SW480 (cell line): ENCODE data around the gene KRTAP13-1.
A peak's percentile ranks its signal among the peaks of the same experiment; 100 is the strongest.

ENCODE experiments used
- DNase-seq: peaks from one replicate; pipeline ENCODE4 v3.0.0-alpha.2; 2016; ENCODE audit warnings: low spot score

KRTAP13-1 gene

GRCh38 chr21:30395731-30396130 is at the start of gene KRTAP13-1:
Gene KRTAP13-1 (plus strand): TSS chr21:30396031. CDS start chr21:30396087, 56 bp downstream.
- no peak for DNase-seq

DNA sequence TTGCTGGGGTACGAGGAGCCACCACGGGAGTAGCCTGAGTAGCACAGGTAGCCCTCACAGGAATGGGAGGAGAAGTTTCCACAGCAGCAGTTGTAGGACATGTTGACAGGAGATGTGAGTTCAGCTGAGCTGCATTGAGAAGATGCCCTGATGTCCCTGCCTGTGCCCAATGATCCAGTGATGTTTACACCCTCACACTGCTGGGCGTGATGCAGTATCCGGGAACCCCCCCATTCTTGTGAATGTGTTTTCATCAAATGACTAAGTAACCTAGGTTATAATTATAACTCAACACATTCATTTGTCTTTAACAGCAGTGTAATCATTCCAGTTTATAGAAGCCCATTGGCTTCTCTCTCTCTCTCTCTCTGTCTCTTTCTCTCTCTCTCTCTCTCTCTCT is 47.3 kb upstream of the KRTAP13-1 start, which contains the start of gene KRTAP23-1:
Gene KRTAP23-1, minus strand, starts transcription at position 101 of the 400 bp plus-strand sequence. Its CDS starts 0 bp downstream, at position 101.
- no peak for DNase-seq

DNA sequence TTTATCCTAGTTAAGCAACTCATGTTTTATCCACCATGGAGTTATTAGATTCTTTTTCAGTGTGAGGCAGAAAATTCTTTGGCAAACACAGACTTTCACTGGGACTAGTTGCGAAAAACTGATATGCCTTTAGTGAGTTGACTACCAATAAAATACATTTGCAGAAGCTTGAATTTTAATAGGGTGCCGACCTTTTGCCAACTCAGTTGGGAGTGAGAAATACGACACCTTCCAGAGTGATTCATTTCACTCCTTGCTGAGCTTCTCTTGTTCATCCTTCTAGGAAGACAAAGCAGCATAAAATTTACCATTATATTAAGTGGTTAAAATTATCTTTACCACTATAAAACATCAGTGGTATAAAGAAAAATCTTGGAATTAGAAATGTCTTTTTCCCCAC is 46.3 kb upstream of the KRTAP13-1 start:
- DNase-seq, result no peak

GRCh38 chr21:30351534-30351933 is 44.3 kb upstream of the KRTAP13-1 start:
- DNase-seq, result no peak

DNA sequence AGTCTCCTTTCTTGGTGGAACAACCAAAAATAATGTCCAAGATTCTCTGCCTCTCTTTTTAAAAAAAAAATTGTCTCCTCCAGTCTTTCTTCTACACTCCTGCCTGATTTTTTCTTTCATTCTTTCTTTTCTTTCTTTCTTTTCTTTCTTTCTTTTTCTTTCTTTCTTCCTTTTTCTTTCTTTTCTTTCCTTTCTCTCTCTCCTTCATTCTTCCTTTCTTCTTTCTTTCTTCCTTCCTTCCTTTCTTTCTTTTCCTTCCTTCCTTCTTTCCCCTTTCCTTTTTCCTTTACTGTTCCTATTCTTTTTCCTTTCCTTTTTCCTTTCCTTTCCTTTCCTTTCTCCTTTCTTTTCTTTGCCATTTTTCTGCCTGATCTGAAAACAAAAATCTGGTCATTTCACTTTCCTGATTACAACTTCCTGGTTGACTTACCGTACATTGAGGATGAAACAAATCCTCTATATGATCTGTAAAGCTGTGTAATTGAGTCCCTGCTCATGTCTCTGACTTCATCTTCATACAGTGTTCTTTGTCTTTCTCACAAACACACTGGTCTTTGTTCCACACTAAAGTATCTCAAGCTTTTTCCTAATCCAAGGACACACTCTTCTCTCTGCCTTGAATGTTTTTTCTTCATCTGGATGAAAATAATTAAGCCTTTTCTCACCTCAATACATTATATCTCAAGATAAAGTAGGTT is 41.4 kb upstream of the KRTAP13-1 start:
- DNase-seq, result no peak

- no peak for DNase-seq
Measured at GRCh38 chr21:30355906-30356305, 39.9 kb upstream of the KRTAP13-1 start.

DNA sequence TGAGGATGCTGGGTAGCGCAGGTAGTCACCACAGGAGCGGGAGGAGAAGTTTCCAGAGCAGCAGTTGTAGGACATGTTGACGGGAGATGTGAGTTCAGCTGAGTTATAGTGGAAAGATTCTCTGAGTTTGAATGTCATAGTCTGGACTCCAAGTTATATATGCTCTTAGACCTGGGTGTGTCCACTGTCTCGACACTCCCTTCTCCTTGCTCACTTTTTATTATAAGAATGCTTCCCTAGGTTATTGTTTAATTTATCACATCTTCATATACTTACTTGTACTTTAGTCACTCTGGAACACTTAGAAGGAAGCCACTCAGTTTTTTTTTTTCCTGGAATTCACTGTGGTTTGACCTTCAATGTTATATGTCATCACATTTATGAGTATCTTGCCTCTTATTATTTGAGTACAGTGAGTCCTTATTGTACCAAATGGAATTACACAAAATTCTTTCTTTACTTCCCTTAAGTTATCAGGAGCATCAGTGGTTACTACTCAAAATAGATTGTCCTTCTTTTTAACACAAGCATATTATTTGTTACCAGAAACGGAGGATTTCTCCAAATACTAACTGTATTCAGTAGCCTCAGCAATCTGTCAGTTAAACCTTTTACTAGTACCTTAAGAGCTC is 23.6 kb upstream of the KRTAP13-1 start, which contains the start of gene KRTAP13-2:
Gene KRTAP13-2, minus strand, starts transcription at position 133 of the 632 bp plus-strand sequence. Its CDS starts 58 bp downstream, at position 75.
- DNase-seq, result no peak

DNA sequence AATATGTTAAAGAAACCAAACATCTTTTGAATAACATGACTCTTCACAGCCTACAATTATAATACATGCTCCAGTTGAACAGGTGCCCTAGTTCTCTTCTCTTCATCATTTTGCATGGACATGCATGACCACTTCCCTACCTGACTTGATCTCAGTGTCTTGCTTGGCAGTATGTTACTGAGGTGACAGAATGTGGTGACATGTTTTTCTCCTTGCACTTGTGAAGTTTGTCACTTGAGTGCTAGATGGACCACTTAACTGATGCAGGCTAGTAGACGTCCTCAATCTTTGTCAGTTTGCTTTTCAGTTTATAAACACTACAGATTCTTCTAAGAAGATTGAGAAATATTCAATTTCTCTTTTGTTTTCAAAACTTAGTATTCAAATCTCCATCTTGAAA is 13.6 kb upstream of the KRTAP13-1 start:
- no peak for DNase-seq

- DNase-seq, result no peak
Measured at GRCh38 chr21:30391492-30392025, 4.3 kb upstream of the KRTAP13-1 start.

GRCh38 chr21:30408782-30409494 is 13.1 kb downstream of the KRTAP13-1 start:
- peak; percentile 90 for DNase-seq

DNA sequence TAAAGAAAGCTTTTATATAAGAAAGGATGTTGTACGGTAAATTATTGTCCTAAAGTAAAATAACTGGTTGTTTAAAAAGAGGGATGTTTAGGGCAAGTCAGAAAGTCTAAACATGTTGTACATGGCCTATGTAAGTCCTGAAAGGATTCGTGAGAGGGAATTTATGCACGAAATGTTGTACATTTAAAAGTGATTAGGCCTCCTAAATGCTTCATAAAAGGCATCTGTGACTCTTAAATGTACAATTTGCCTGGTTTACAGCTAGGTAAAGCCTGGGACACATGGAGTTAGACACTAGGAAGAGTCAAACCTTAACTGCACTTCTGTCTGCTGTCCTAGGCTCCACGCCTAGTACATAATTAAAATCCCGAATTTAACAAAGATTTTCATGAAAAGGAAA is 20.2 kb downstream of the KRTAP13-1 start:
- DNase-seq, result no peak

DNA sequence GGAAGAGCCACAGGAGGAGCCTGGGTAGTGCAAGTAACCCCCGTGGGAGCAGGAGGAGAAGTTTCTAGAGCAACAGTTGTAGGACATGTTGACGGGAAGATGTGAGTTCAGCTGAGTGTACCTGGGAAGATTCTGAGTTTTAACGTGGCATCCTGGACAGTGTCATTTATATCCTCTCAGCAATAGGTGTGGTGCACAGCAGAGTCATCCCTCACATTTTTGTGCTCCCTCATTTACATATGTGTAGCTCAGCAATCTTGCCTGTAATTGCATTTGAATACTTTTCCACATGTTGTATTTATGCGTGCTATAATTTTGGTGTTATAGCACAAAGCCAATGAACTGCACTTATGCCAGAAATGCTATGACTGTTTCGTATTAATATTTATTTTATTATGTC is 30.0 kb downstream of the KRTAP13-1 start, which contains the start of gene KRTAP13-3:
Gene KRTAP13-3, minus strand, starts transcription at position 101 of the 400 bp plus-strand sequence. Its CDS starts 14 bp downstream, at position 87.
- DNase-seq, result no peak

DNA sequence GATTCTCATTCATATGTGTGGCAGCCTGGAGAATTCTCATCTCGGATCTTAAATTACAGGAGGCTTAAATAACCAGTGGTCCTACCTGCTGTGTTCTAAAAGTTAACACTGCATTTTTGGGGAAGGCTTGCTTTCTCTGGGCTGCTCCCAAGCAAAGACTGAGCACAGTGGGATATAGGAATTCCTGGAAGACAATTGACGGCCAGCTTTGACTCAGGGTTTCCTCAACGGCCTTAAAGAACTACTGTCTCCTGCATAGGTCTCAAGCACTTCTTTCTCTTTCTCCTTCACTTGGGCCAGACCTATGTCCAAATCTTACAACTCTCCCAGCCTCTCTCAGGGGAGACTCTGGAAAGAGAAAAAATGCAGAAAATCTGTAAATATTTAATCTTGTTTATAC is 30.9 kb downstream of the KRTAP13-1 start:
- no peak for DNase-seq

GRCh38 chr21:30430170-30430655 is 34.4 kb downstream of the KRTAP13-1 start, which contains the start of gene KRTAP13-4:
Gene KRTAP13-4 (plus strand): TSS chr21:30430220. CDS start chr21:30430276, 56 bp downstream.
- no peak for DNase-seq

DNA sequence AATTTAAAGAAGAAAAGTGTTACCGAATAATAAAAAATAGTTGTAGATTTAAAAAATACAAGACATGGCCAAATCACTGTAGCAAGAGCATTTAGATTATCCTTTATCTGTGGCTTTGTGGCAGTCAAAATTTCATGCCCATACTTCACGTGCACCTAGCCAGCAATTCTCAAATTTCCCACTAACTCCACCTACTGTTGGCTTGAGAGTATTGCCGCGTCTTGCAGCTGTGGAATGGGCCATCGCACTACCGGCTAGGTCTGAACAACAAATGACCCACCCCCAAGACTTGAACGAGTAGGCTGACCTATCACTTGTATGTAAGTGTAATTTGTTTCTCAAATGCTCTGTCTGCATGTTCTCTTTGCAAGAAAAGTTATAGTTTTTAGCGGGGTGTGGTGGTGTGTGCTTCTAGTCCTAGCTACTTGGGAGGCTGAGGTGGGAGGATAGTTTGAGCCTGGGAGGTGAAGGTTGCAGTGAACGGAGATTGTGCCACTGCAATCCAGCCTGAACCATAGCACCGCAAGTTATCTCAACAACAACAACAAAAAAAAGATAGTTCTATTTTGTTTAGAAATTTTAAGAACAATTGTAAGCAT is 38.3 kb downstream of the KRTAP13-1 start:
- peak; percentile 40 for DNase-seq

- no peak for DNase-seq
Measured at GRCh38 chr21:30437010-30437565, 41.3 kb downstream of the KRTAP13-1 start.

- DNase-seq, result no peak
Measured at GRCh38 chr21:30439975-30440374, 44.1 kb downstream of the KRTAP13-1 start, which contains the start of gene KRTAP15-1. Gene KRTAP15-1 (plus strand): TSS chr21:30440275. CDS start chr21:30440328, 53 bp downstream.

DNA sequence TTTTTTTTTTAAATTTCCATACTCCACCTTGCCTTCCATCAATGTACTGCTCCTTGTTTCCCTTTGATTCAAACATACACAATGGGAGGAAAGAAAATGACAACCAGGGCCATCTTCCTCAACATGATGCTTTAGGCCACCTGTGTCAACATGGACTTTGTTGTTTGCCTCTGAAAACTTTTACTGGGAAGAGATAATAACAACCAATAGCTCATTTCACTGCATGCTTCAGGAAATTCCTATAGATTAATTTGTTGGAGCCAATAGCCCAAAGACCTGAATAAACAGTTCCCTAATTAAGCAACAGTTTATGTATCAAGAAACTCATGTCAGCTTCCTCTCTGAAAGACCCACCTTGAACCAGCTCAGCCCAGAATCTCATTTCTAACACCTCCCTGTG is 47.4 kb downstream of the KRTAP13-1 start:
- no peak for DNase-seq

DNA sequence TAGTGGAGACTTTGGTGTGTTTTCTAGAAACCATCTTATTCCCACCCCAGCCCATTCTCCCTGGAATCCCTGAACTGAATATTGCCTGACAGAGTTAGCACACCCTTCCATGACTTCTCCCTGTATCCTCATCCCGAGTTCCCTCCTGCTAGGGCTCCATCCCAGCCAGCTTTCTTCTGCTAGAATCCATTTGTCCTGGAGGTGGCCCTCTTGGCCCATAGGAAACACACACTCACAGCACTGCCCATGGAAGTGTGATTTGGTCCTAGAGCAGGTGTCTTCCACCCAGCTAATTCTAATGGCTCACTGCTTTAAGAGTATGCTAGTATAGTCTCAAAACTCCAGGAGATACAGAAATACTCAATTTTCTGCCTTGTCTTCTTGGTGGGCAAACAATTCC is 48.4 kb downstream of the KRTAP13-1 start:
- no peak for DNase-seq
